Heart left ventricle (tissue), 16 donors: ENCODE data around the gene BCAN. TPM values are rescaled to one million over a fixed set of nuclear protein-coding genes. Genes with fewer than 3 reads are reported as not detected.
A peak's percentile ranks its signal among the peaks of the same experiment; 100 is the strongest.

Experiments
- ATAC-seq, 4 donors: fragments of 200-7000 bp; cut with Tn5 transposase; one replicate each; pipeline ENCODE4 v1.9.1; 2020 to 2022; ENCODE audit warnings: moderate library complexity in 4 of 4, mild to moderate bottlenecking in 3 of 4, moderate number of reproducible peaks in 1 of 4
- DNase-seq, 5 donors: peaks; one replicate each; pipeline ENCODE4 v3.0.0-alpha.2; 2020
- H3K27ac ChIP-seq, 12 donors: fragments of 200-600 bp; sonication (generic) in 4 of 12; one replicate each; pipeline versions ENCODE4 v1.5.0 to v1.8.0; 2016 to 2022; ENCODE audit warnings: mild to moderate bottlenecking in 2 of 12
- H3K27me3 ChIP-seq, 9 donors: fragments of 200-600 bp; sonication (generic) in 2 of 9; one replicate each; pipeline versions ENCODE4 v1.5.1 to v1.8.0; 2016 to 2022; ENCODE audit warnings: mild to moderate bottlenecking in 3 of 9
- H3K36me3 ChIP-seq, 9 donors: fragments of 200-600 bp; sonication (generic) in 2 of 9; one replicate each; pipeline versions ENCODE4 v1.5.0 to v1.8.0; 2018 to 2022; ENCODE audit warnings: mild to moderate bottlenecking in 2 of 9
- H3K4me1 ChIP-seq, 12 donors: fragments of 200-600 bp; sonication (generic) in 4 of 12; one replicate each; pipeline versions ENCODE4 v1.5.0 to v1.8.0; 2016 to 2022; ENCODE audit warnings: mild to moderate bottlenecking in 3 of 12
- H3K4me3 ChIP-seq, 12 donors: fragments of 200-600 bp; sonication (generic) in 4 of 12; one replicate each; pipeline versions ENCODE4 v1.5.0 to v1.8.0; 2017 to 2022; ENCODE audit warnings: mild to moderate bottlenecking in 9 of 12, moderate library complexity in 4 of 12
- H3K9me3 ChIP-seq, 12 donors: fragments of 200-600 bp; sonication (generic) in 4 of 12; one replicate each; pipeline versions ENCODE4 v1.5.0 to v1.8.0; 2016 to 2022; ENCODE audit warnings: mild to moderate bottlenecking in 1 of 12
- CTCF ChIP-seq, 12 donors: fragments of 200-600 bp; sonication (generic) in 4 of 12; IDR thresholded peaks; one replicate each; pipeline versions ENCODE4 v1.5.0 to v1.8.0; 2018 to 2022; ENCODE audit warnings: antibody characterized with exemption in 12 of 12, mild to moderate bottlenecking in 5 of 12
- POLR2A ChIP-seq, 2 donors: fragments of 450-650 bp; IDR thresholded peaks; one replicate each; pipeline ENCODE4 v1.6.1; 2017; ENCODE audit warnings: antibody characterized with exemption in 2 of 2, mild to moderate bottlenecking in 2 of 2, moderate library complexity in 2 of 2
- WGBS, 4 donors: extraction: QIAGEN DNeasy Blood & Tissue Kit in 2 of 4; methylation state at CpG; one replicate each; pipeline versions ENCODE4 v1.1.5 to v1.1.7; 2013 to 2018; 5-methylcytosine and 5-hydroxymethylcytosine counted together
- intact Hi-C, 10 donors: fragments of 100-400 bp; cut with DNase I; formaldehyde crosslinking; loops; one replicate each; pipeline versions ENCODE4 v1.11.1 to v1.14.2; 2022
- polyA plus RNA-seq, 2 donors: library from polyadenylated mRNA; stranded (reverse); fragments of 200-250 nt; gene quantifications; one replicate each; pipeline ENCODE4 v1.2.3, GENCODE V29; 2013
- total RNA-seq, 9 donors: library from RNA; depleted of rRNA in 2 of 9; stranded (reverse); fragments of >200 nt in 2 of 9; fragmentation: NEBNext Ultra II Directional in 3 of 9; extraction: Animal tissue kit (Norgen Biotek cat#: 25700) in 3 of 9; gene quantifications; one replicate each; pipeline versions ENCODE4 v1.1.0 to v1.2.4, GENCODE V29; 2016 to 2023
- donor health status: ischemic (EF 13 %, LVEDD 7.1; RV severe dilation, severe dysfunction).
- donor health status: healthy with polysubstance abuse.
- donor health status: DM: no; HTN: yes; CAD: no.
- donor health status: DM: no; HTN: no; CAD: no.
- donor health status: ischemic (EF 25% LVEDD 6.9; RV normal size, moderate dysfunction).
- donor health status: ischemic (EF 25% LVEDD 5.7; RV mildly dilated, moderate dysfunction).
- donor health status: healthy.
- donor health status: DM: yes; HTN: yes; CAD: no.
- donor health status: ischemic (EF 35%, LVEDD 5.7; RV mildly dilated, moderate dysfunction).
- donor health status: nonischemic (EF 11% LVEDD 7.7; RV severe dilation, severe dysfunction).
- donor health status: DM: yes; HTN: yes; CAD: no.
- donor health status: PGD.
- donor health status: ischemic (EF 29% LVEDD 5.4; RV normal size, mild dysfunction).
- donor health status: nonischemic (EF 23%, LVEDD 6.1; RV moderate dilation, normal function).

Gene BCAN
- total and polyA plus RNA-seq, 11 donors, result 0.09 to 0.27 (median 0.13) TPM; not detected in 5

GRCh38 chr1:156691191-156691590 lies 49.3 kb downstream of the BCAN start:
- no peak overlapping the region for H3K27ac ChIP-seq
- DNase-seq, result peak in 1 of 5 donors; percentile 32
- no peaks in the 10 kb centered on the region for H3K9me3 ChIP-seq
- TF ChIP-seq CTCF (IDR thresholded peaks at IDR 0.05) (no peak), POLR2A (IDR thresholded peaks at IDR 0.05) (no peak)
- intact Hi-C loops, result loop anchor here in 4 of 10 donors (2.0 to 10.0 kb wide), 5 partner anchors 34 to 201 kb away; partner anchors contain the start of genes NTRK1 (in 1 of the 4) and PEAR1 (in 1 of the 4)
- ATAC-seq, result no peak
- H3K4me1 ChIP-seq, result peaks cover 0 to 19% (median 9%) of the 10 kb centered on the region in 12 donors
- 82 to 85% (median 83%) methylated on average over 6 to 10 of the region's 10 CpGs for WGBS, 4 donors
- no peaks in the 10 kb centered on the region for H3K36me3 ChIP-seq
- no peak overlapping the region for H3K4me3 ChIP-seq
- H3K27me3 ChIP-seq, result peaks cover 0 to 44% (median 25%) of the 10 kb centered on the region in 9 donors

GRCh38 chr1:156691665-156692440 lies 49.9 kb downstream of the BCAN start:
- H3K9me3 ChIP-seq, result no peaks in the 10 kb centered on the region
- intact Hi-C loops, result loop anchor here in 4 of 10 donors (2.0 to 10.0 kb wide), 5 partner anchors 33 to 200 kb away; partner anchors contain the start of genes NTRK1 (in 1 of the 4) and PEAR1 (in 1 of the 4)
- TF ChIP-seq CTCF (IDR thresholded peaks at IDR 0.05) (no peak), POLR2A (IDR thresholded peaks at IDR 0.05) (no peak)
- 49 to 63% (median 52%) methylated on average over 19 to 20 of the region's 20 CpGs for WGBS, 4 donors
- no peak overlapping the region for H3K4me3 ChIP-seq
- DNase-seq (peak in 1 of 5 donors; percentile 61), ATAC-seq (no peak)
- peaks cover 0 to 44% (median 22%) of the 10 kb centered on the region in 9 donors for H3K27me3 ChIP-seq
- no peaks in the 10 kb centered on the region for H3K36me3 ChIP-seq
- peaks cover 0 to 19% (median 9%) of the 10 kb centered on the region in 12 donors for H3K4me1 ChIP-seq
- H3K27ac ChIP-seq, result no peak overlapping the region

GRCh38 chr1:156692441-156692924 lies 50.6 kb downstream of the BCAN start:
- Histone ChIP-seq H3K36me3 (no peaks in the 10 kb centered on the region), H3K4me1 (peaks cover 0 to 19% (median 9%) of the 10 kb centered on the region in 12 donors), H3K4me3 (no peak overlapping the region), H3K27me3 (peaks cover 0 to 44% (median 22%) of the 10 kb centered on the region in 9 donors), H3K9me3 (no peaks in the 10 kb centered on the region), H3K27ac (no peak overlapping the region)
- peak in 1 of 5 donors; percentile 47 for DNase-seq
- ATAC-seq, result no peak
- WGBS, 4 donors, result 25 to 34% (median 26%) methylated on average over 13 of the region's 13 CpGs
- no peak for TF ChIP-seq CTCF (IDR thresholded peaks at IDR 0.05)
- no peak for TF ChIP-seq POLR2A (IDR thresholded peaks at IDR 0.05)
- intact Hi-C loops, result loop anchor here in 4 of 10 donors (5.0 to 10.0 kb wide), 4 partner anchors 172 to 200 kb away; partner anchors contain the start of genes NTRK1 (in 1 of the 4) and PEAR1 (in 1 of the 4)
